ENCODE measurements around the gene ZNF618. TPM values are rescaled to one million over a fixed set of nuclear protein-coding genes. Genes with fewer than 3 reads are reported as not detected.
A peak's percentile ranks its signal among the peaks of the same experiment; 100 is the strongest.
"Not testable (repeated sequence)": the region's sequence is repeated elsewhere in the genome, so short reads cannot be mapped to it uniquely, and the experiment has no call there.

Gene ZNF618
- total RNA-seq, 1 donor = 13.6 TPM

DNA sequence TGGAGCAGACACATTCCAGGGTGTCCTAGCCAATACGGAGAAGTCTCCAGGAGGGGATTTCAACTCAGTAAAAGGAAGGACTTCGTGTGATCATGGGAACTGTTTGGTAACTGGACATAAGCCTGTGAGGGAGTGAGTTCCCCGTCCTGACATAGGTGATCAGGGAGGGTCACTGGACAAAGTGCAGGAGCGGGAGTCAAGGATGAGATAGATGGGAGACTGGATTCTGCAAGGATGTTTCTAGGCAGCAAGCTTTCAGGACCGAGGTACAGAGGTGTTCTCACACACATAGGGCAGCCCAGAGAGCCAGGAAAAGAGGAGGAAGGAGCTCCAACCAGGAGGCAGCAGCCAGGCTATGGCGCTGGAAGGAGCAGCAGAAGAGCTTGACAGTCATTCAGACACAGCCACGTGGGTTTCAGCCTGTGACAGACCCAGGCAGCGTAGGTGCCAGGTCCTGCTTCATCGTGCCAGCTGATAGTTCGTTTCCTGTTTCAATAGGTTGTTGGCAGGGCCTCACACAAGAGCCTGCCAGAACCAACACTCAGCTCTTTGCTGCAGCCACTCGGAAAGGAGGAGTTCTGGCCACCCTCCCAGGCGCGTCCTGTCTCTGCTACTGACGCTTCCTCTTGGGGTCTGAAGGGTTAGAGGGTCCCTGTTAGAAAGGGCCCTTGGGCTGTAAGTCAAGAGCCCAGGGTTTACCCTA lies 117.9 kb downstream of the ZNF618 start:
- H3K4me3 ChIP-seq (ENCODE audit: low read depth, low read length) = no peak overlapping the region
- TF ChIP-seq, protein P1, sequence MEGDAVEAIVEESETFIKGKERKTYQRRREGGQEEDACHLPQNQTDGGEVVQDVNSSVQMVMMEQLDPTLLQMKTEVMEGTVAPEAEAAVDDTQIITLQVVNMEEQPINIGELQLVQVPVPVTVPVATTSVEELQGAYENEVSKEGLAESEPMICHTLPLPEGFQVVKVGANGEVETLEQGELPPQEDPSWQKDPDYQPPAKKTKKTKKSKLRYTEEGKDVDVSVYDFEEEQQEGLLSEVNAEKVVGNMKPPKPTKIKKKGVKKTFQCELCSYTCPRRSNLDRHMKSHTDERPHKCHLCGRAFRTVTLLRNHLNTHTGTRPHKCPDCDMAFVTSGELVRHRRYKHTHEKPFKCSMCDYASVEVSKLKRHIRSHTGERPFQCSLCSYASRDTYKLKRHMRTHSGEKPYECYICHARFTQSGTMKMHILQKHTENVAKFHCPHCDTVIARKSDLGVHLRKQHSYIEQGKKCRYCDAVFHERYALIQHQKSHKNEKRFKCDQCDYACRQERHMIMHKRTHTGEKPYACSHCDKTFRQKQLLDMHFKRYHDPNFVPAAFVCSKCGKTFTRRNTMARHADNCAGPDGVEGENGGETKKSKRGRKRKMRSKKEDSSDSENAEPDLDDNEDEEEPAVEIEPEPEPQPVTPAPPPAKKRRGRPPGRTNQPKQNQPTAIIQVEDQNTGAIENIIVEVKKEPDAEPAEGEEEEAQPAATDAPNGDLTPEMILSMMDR (IDR thresholded peaks at IDR 0.05; ENCODE audit: insufficient read depth, low read length) = peak; percentile 13
- DNase-seq (ENCODE audit: low read depth) = peak; percentile 93

DNA sequence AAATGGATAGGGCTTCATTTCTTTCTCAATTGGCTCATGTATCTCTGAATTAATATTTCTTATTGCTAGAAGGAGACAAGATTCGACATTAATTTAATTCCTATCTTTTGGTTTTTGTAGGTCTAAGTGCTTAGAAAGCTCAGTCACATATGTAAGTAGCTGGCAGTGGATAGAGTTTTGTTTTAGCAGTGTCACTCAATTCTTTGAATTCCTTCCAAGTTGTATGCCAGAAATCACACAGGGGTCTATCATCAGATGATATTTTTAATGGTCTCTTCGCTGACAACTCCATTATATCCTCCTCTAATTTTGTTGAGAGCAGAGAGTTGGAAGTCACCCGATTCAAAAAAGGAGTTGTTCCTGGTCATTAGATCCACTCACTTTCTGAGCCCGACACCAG lies 119.3 kb downstream of the ZNF618 start:
- no peak for DNase-seq (ENCODE audit: low read depth)
- TF ChIP-seq, protein P1 (IDR thresholded peaks at IDR 0.05; ENCODE audit: insufficient read depth, low read length) = no peak
- H3K4me3 ChIP-seq (ENCODE audit: low read depth, low read length) = no peak overlapping the region

DNA sequence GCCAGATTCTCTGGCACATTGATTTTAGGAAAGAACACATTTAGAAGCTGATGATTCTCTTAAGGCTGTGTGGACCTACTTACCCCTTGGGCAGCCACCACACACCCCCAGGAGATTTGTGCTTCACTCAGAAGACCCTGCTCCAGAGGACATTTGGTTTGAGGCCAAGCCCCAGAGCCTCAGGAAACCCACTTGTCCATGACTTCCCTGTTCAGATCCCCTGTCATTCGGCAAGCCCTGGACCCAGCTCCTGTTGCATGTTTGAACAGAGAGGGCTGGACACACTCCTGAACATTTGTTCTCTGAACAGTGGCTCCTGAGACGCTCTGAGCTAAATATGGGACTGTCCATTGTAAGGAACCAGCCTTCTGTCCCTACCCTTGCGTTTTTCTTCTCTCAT lies 119.9 kb downstream of the ZNF618 start:
- TF ChIP-seq, protein P1 (IDR thresholded peaks at IDR 0.05; ENCODE audit: insufficient read depth, low read length) = no peak
- no peak for DNase-seq (ENCODE audit: low read depth)
- H3K4me3 ChIP-seq (ENCODE audit: low read depth, low read length) = no peak overlapping the region

DNA sequence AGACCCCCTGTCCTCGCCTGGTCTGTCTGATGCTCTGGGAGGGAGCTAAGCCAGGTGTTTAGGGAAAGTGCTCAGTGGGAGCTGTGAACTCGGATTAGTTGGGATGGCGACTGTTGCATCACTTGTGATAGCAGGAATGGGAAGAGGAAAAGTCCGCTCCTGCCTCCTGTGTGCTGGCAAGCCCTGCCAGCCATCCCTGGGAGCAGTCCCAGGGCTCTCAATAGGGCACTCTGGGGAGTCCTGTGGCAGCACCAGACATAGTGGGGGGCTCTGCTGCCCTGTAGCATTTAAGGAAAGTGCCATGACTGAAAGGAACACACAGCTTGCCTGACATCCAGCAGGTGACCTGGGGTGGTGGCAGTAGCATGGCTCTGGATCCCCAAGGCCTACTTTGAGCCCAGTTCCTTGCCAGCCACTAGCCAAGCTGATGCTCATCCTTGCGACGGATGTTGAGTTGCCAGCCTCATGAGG lies 120.5 kb downstream of the ZNF618 start:
- DNase-seq (ENCODE audit: low read depth) = no peak
- no peak overlapping the region for H3K4me3 ChIP-seq (ENCODE audit: low read depth, low read length)
- TF ChIP-seq, protein P1 (IDR thresholded peaks at IDR 0.05; ENCODE audit: insufficient read depth, low read length) = no peak

DNA sequence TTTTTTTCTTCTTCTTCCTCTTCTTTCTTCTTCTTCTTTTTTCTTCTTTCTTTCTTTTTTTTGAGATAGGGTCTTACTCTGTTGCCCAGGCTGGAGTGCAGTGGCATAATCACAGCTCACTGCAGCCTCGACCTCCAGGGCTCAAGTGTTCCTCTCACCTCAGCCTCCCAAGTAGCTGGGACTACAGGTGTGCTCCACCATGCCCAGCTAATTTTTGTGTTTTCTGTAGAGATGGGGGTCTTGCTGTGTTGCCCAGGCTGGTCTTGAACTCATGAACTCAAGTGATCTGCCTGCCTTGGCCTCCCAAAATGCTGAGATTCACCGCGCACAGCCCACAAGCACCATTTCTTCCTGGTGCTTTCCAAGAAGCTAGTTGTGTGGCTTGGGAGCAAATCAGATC lies 121.0 kb downstream of the ZNF618 start:
- H3K4me3 ChIP-seq (ENCODE audit: low read depth, low read length); DNase-seq (ENCODE audit: low read depth): not testable (repeated sequence)

DNA sequence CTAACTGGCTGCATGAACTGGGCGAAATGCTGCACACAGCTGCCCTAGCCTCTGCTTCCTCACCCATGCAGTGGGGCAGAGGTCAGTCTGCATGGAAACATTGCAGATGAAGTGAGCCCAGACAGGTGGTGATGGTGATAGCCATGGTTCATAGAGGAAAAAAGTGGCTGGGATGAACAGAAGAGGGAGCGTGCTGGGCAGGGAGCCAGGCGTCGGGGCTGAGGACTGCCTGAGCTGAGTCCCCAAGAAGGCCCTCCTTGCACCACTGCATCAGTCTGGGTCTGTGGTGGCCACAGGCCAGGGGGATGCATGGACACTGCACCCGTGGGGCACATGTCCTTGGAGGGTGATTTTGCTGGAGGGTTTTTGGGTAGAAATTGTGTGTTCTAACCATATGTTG lies 121.5 kb downstream of the ZNF618 start:
- TF ChIP-seq, protein P1 (IDR thresholded peaks at IDR 0.05; ENCODE audit: insufficient read depth, low read length) = no peak
- no peak overlapping the region for H3K4me3 ChIP-seq (ENCODE audit: low read depth, low read length)
- no peak for DNase-seq (ENCODE audit: low read depth)

DNA sequence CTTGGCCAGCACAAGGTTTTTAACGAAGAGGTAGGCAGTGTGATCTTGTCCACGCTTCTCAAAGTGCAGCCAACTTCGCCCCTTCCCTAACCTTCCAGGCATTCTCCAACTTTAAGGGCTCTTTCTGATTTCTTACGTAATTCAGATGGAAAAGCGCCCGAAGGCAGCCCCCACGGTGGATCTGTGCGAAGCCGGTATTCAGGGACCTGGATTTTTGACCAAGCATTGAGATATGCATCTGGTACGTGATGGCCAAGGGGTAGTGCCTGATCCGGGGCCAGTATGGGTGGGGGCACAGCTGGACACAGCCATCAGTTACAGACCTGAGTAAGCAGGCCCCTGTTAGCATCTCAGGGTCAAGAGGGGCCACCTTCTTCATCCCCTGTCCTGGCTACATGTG lies 122.0 kb downstream of the ZNF618 start:
- TF ChIP-seq, protein P1 (IDR thresholded peaks at IDR 0.05; ENCODE audit: insufficient read depth, low read length) = no peak
- no peak overlapping the region for H3K4me3 ChIP-seq (ENCODE audit: low read depth, low read length)
- no peak for DNase-seq (ENCODE audit: low read depth)

Measured in fibroblast of the aortic adventitia (primary cell).